Mucosa of rectum (tissue), 2 donors: ENCODE results near the gene TRIP10.
"Not testable (repeated sequence)": the region's sequence is repeated elsewhere in the genome, so short reads cannot be mapped to it uniquely, and the experiment has no call there.

Source experiments
- H3K27ac ChIP-seq, 2 donors: one replicate each; pipeline ENCODE4 v1.7.0; 2013; ENCODE audit warnings: inconsistent platforms in 2 of 2, low read depth in 2 of 2, low read length in 2 of 2
- H3K27me3 ChIP-seq, 2 donors: one replicate each; pipeline ENCODE4 v1.7.0; 2013; ENCODE audit warnings: low read length in 2 of 2; ENCODE audit not compliant: control insufficient read depth in 2 of 2, insufficient read depth in 2 of 2
- H3K36me3 ChIP-seq, 2 donors: one replicate each; pipeline ENCODE4 v1.7.0; 2013; ENCODE audit warnings: low read length in 2 of 2; ENCODE audit not compliant: control insufficient read depth in 2 of 2, insufficient read depth in 2 of 2
- H3K4me1 ChIP-seq, 2 donors: one replicate each; pipeline ENCODE4 v1.7.0; 2013; ENCODE audit warnings: low read length in 2 of 2, mild to moderate bottlenecking in 1 of 2; ENCODE audit not compliant: control insufficient read depth in 2 of 2, insufficient read depth in 2 of 2
- H3K4me3 ChIP-seq, 2 donors: one replicate each; pipeline ENCODE4 v1.7.0; 2013; ENCODE audit warnings: low read length in 2 of 2
- H3K9ac ChIP-seq, 2 donors: one replicate each; pipeline ENCODE4 v1.7.0; 2013; ENCODE audit warnings: low read length in 2 of 2, low read depth in 1 of 2, mild to moderate bottlenecking in 1 of 2
- H3K9me3 ChIP-seq, 2 donors: one replicate each; pipeline ENCODE4 v1.7.0; 2013; ENCODE audit warnings: low read length in 2 of 2; ENCODE audit not compliant: control insufficient read depth in 2 of 2
- donor health status: healthy.
- donor health status: Normal muscosa, but diverticular disease.

Gene TRIP10

GRCh38 chr19:6739883-6740588, 556 bp downstream of the TRIP10 start:
- H3K27ac ChIP-seq = peak overlapping the region; percentile 88 to 89
- no peaks in the 10 kb centered on the region for H3K9me3 ChIP-seq
- H3K36me3 ChIP-seq = peaks cover 13 to 18% of the 10 kb centered on the region in 2 donors
- peak overlapping the region; percentile 91 to 95 for H3K9ac ChIP-seq
- H3K27me3 ChIP-seq = no peaks in the 10 kb centered on the region
- H3K4me3 ChIP-seq = peak overlapping the region; percentile 81 to 85
- H3K4me1 ChIP-seq = peaks cover 38 to 46% of the 10 kb centered on the region in 2 donors

DNA sequence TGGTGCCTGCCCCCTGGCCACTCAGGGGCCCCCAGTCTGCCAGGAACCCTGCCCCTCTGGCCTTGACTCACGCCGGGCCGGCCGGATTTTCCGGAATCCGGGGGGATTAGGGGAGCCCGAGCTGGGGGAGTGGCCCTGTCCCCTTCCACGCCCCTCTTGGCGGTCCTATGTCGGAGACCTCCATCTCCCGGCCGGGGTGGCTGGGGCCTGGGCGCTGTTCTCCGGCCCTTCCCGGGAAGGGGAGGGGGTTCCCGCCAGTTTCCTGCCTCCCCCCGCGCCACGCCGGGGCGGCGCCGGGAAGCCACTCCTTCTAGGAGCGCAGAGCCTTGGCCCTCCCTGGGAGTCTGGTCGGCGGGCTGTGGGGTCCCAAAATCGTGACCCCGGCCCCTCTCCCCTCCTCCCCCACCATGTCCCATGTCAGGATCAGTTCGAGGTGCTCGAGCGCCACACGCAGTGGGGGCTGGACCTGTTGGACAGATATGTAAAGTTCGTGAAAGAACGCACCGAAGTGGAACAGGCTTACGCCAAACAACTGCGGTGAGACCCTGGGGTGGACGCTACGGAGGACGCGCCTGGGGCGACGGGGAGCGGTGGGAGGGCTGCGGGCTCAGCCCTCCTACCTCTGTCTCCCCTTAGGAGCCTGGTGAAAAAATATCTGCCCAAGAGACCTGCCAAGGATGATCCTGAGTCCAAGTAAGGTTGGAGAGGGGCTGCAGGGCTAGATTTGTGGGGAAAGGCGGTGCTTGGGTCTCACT, 1.3 kb downstream of the TRIP10 start:
- peak overlapping the region; percentile 91 to 95 for H3K9ac ChIP-seq
- peak overlapping the region; percentile 81 to 85 for H3K4me3 ChIP-seq
- H3K36me3 ChIP-seq = peaks cover 16 to 24% of the 10 kb centered on the region in 2 donors
- peaks cover 41 to 47% of the 10 kb centered on the region in 2 donors for H3K4me1 ChIP-seq
- H3K27me3 ChIP-seq = no peaks in the 10 kb centered on the region
- no peaks in the 10 kb centered on the region for H3K9me3 ChIP-seq
- H3K27ac ChIP-seq = peak overlapping the region; percentile 88 to 89

DNA sequence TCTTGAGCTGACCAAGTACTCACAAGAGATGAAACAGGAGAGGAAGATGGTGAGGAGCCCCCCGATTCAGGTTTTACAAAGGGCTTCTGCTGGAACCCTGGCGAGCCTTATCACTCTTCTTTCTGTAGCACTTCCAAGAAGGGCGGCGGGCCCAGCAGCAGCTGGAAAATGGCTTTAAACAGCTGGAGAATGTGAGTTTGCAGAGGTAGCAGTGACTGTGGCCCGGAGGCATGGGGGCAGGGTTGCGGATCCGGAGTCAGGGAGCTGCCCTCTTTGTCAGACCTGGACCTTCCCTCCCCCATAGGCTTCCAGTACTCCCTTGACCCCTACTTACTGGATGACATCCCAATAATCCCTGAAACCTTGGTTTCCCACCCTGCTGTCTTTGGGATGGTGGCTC, 3.6 kb downstream of the TRIP10 start:
- H3K36me3 ChIP-seq = peaks cover 32 to 39% of the 10 kb centered on the region in 2 donors
- H3K27ac ChIP-seq = no peak overlapping the region
- no peak overlapping the region for H3K9ac ChIP-seq
- no peaks in the 10 kb centered on the region for H3K9me3 ChIP-seq
- H3K4me3 ChIP-seq = no peak overlapping the region
- H3K27me3 ChIP-seq = no peaks in the 10 kb centered on the region
- peaks cover 32 to 37% of the 10 kb centered on the region in 2 donors for H3K4me1 ChIP-seq

- peak overlapping the region in 1 of 2 donors; percentile 53 for H3K9ac ChIP-seq
- H3K4me1 ChIP-seq = peaks cover 24 to 29% of the 10 kb centered on the region in 2 donors
- peaks cover 37 to 42% of the 10 kb centered on the region in 2 donors for H3K36me3 ChIP-seq
- no peaks in the 10 kb centered on the region for H3K27me3 ChIP-seq
- no peaks in the 10 kb centered on the region for H3K9me3 ChIP-seq
- no peak overlapping the region for H3K4me3 ChIP-seq
- peak overlapping the region; percentile 69 to 83 for H3K27ac ChIP-seq
These were observed 4.4 kb downstream of the TRIP10 start for GRCh38 chr19:6743714-6744380.

DNA sequence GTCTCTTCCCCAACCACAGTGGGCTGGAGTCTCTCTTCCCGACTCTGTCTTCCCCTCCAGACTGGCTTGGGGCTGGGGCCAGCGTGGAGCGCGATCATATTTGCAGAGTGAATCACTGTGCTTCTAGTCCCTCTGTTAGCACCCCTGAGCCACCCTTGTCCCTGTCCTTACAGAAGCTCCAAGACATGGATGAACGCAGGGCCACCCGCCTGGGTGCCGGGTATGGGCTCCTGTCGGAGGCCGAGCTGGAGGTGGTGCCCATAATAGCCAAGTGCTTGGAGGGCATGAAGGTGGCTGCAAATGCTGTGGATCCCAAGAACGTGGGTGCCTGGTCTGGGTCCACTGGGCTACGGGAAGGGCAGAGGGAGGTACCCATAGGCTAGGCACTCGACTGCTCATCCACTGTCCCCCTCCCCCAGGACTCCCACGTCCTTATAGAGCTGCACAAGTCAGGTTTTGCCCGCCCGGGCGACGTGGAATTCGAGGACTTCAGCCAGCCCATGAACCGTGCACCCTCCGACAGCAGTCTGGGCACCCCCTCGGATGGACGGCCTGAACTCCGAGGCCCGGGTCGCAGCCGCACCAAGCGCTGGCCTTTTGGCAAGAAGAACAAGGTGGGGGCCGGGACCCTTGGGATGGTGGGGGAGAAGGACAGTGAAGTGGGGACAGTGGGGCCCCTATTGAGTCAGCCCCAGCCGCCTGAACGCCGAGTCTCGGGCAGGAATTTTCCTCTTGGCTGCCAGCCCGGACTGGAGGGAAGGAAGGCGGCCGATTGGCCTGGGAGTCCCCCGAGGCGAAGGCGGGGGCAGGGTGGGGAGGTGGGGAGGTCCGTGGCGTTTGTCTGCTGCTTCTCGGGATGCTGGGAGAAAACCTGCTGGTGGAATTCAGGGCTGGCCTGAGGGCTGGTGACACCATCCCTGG, 5.2 kb downstream of the TRIP10 start:
- Histone ChIP-seq H3K9me3 (no peaks in the 10 kb centered on the region), H3K4me3 (peak overlapping the region in 1 of 2 donors; percentile 13), H3K27me3 (no peaks in the 10 kb centered on the region), H3K4me1 (peaks cover 19 to 24% of the 10 kb centered on the region in 2 donors), H3K9ac (peak overlapping the region in 1 of 2 donors; percentile 53), H3K36me3 (peaks cover 44 to 48% of the 10 kb centered on the region in 2 donors), H3K27ac (peak overlapping the region; percentile 69 to 83)

GRCh38 chr19:6745965-6746364, 6.5 kb downstream of the TRIP10 start:
- no peak overlapping the region for H3K27ac ChIP-seq
- H3K4me3 ChIP-seq = no peak overlapping the region
- no peaks in the 10 kb centered on the region for H3K27me3 ChIP-seq
- no peaks in the 10 kb centered on the region for H3K9me3 ChIP-seq
- H3K4me1 ChIP-seq = peaks cover 18 to 19% of the 10 kb centered on the region in 2 donors
- H3K36me3 ChIP-seq = peaks cover 46 to 56% of the 10 kb centered on the region in 2 donors
- H3K9ac ChIP-seq = no peak overlapping the region

GRCh38 chr19:6748543-6748942, 9.1 kb downstream of the TRIP10 start:
- Histone ChIP-seq H3K4me1 (peaks cover 25 to 29% of the 10 kb centered on the region in 2 donors), H3K36me3 (peaks cover 48 to 56% of the 10 kb centered on the region in 2 donors)
- not testable (repeated sequence) for H3K4me3 ChIP-seq, H3K27ac ChIP-seq, H3K9ac ChIP-seq, H3K9me3 ChIP-seq, H3K27me3 ChIP-seq

GRCh38 chr19:6750062-6750461, 10.6 kb downstream of the TRIP10 start:
- Histone ChIP-seq H3K27me3 (no peaks in the 10 kb centered on the region), H3K4me1 (peaks cover 19 to 21% of the 10 kb centered on the region in 2 donors), H3K9me3 (no peaks in the 10 kb centered on the region), H3K4me3 (no peak overlapping the region), H3K27ac (no peak overlapping the region), H3K36me3 (peaks cover 41 to 53% of the 10 kb centered on the region in 2 donors), H3K9ac (no peak overlapping the region)

DNA sequence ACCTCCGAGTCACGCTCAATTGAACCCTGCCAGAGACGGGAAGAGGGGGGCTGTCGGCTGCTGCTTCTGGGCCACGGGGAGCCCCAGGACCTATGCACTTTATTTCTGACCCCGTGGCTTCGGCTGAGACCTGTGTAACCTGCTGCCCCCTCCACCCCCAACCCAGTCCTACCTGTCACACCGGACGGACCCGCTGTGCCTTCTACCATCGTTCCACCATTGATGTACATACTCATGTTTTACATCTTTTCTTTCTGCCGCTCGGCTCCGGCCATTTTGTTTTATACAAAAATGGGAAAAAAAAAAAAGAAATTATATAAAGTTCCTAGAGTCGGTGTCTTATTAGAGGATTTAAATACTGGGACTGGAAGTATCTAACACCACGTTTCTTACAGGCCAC, 11.7 kb downstream of the TRIP10 start:
- Histone ChIP-seq H3K36me3 (peaks cover 37 to 48% of the 10 kb centered on the region in 2 donors), H3K27me3 (no peaks in the 10 kb centered on the region), H3K4me3 (no peak overlapping the region), H3K9ac (peak overlapping the region in 1 of 2 donors; percentile 38), H3K4me1 (peaks cover 15 to 18% of the 10 kb centered on the region in 2 donors), H3K9me3 (no peaks in the 10 kb centered on the region), H3K27ac (no peak overlapping the region)
